Ureter (tissue), 1 donor: ENCODE data around the gene CNOT10. TPM values are rescaled to one million over a fixed set of nuclear protein-coding genes. Genes with fewer than 3 reads are reported as not detected.

ENCODE experiments used
- DNase-seq: peaks from one replicate; pipeline ENCODE4 v3.0.0-alpha.2; 2020; ENCODE audit warnings: low spot score
- total RNA-seq: library from RNA; stranded (reverse); gene quantifications from one replicate; pipeline ENCODE4 v1.2.4, GENCODE V29; 2023
- donor health status: DM: yes; HTN: yes; CAD: no.

CNOT10 gene
- total RNA-seq, 1 donor from 2014 or later: 56.7 TPM

DNA sequence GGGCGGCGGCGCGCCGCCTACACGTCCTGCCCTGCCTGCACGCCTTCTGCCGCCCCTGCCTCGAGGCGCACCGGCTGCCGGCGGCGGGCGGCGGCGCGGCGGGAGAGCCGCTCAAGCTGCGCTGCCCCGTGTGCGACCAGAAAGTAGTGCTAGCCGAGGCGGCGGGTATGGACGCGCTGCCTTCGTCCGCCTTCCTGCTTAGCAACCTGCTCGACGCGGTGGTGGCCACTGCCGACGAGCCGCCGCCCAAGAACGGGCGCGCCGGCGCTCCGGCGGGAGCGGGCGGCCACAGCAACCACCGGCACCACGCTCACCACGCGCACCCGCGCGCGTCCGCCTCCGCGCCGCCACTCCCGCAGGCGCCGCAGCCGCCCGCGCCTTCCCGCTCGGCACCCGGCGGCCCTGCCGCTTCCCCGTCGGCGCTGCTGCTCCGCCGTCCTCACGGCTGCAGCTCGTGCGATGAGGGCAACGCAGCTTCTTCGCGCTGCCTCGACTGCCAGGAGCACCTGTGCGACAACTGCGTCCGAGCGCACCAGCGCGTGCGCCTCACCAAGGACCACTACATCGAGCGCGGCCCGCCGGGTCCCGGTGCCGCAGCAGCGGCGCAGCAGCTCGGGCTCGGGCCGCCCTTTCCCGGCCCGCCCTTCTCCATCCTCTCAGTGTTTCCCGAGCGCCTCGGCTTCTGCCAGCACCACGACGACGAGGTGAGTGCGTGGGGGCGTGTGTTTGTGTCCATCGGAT, 133.4 kb downstream of the CNOT10 start:
- no peak for DNase-seq

DNA sequence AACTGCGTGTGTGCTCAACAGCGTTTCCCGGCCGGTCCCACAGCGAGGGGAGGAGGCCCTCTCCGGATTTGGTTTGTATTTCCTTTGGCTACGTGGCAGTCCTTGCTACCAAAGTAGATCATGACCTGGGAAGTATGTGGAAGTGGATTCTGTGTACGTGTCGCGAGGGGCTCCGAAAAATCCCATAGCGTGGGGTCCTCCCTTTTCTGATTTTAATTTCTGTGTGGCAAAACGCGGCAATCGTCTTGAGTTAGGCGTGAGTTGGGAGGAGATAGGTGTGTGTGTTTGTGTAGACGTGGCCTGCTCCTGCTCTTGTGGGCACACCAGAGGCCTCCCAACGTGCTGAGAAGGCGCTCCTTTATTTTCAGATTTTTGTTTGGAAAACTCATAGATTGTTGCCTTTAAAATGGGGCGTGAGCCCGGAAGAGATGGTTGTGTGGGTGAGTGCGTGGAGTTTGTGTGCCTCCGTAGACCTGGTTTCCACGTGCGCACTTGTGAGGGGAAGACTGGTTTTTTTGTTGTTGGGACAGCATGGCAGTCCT, 134.1 kb downstream of the CNOT10 start:
- DNase-seq: no peak

GRCh38 chr3:32819551-32820348, 134.8 kb downstream of the CNOT10 start:
- DNase-seq: no peak

DNA sequence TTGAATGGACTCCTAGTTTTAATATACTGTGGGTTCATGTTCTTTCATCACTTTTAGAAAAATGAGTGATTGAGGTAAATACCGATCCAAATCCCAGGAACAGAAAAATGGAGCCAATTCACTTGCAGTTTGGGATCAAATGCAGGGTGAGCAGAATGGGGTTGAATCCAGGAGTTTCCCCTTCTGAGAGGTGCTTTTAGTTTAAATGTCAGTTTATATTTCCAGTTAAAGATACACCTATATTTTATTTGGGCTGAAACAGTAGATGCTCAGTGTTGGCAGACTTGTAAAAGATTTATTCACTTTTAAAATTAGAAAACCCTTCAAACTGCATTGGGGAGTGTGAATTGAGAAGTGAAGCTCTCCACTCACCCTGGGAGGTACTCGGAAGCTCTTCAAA, 135.4 kb downstream of the CNOT10 start:
- no peak for DNase-seq

GRCh38 chr3:32820971-32821685, 136.1 kb downstream of the CNOT10 start:
- no peak for DNase-seq

DNA sequence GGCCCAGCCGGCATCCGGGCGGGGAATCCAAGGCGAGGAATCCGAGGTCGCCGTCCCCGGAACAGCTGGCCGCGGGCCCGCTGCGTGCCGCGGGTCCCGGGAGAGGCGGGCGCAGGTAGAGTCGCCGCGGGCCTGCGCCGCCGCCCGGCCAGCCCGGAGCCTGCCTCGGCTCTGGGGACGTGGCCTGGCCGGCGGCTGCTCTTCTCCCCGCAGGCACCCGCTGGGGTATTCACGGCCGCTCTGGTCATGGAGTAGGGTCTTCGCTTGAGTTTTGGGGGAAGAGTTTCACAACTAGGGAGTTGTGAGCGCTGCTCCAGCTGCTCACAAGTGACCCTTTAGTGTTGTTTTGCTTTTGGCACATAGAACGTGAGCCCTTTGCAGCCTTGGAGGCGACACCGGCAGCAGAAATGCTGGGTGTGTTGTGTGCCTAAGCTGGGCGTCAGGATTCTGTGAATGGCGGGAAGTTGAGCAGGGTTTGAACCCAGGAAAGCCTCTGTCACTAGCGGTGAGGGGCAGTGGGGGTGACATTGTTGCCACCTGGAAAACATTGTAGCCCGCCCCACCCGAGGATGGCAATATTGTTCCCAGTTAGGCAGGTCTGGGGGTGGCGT, 136.8 kb downstream of the CNOT10 start:
- no peak for DNase-seq

GRCh38 chr3:32822609-32823498, 137.9 kb downstream of the CNOT10 start:
- DNase-seq: no peak

Other genes with a start within 250 kb of the CNOT10 start
- 72.5 TPM for gene CMTM6, start 182.3 kb upstream of the CNOT10 start, total RNA-seq
- 26.2 TPM for gene DYNC1LI1, start 114.3 kb upstream of the CNOT10 start, total RNA-seq
- not detected for gene TRIM71, start 132.8 kb downstream of the CNOT10 start, total RNA-seq